Hematopoietic multipotent progenitor cell treated with erythropoietin and hydrocortisone succinate and interleukin-3 and kit ligand, for 15 days (in vitro differentiated cells): ENCODE data around the gene HSPA13.
"Not testable (repeated sequence)": the region's sequence is repeated elsewhere in the genome, so short reads cannot be mapped to it uniquely, and the experiment has no call there.

ENCODE experiments used
- DNase-seq: peaks from one replicate; pipeline ENCODE4 v3.0.0-alpha.2; 2015; ENCODE audit warnings: low spot score

Gene HSPA13, protein sequence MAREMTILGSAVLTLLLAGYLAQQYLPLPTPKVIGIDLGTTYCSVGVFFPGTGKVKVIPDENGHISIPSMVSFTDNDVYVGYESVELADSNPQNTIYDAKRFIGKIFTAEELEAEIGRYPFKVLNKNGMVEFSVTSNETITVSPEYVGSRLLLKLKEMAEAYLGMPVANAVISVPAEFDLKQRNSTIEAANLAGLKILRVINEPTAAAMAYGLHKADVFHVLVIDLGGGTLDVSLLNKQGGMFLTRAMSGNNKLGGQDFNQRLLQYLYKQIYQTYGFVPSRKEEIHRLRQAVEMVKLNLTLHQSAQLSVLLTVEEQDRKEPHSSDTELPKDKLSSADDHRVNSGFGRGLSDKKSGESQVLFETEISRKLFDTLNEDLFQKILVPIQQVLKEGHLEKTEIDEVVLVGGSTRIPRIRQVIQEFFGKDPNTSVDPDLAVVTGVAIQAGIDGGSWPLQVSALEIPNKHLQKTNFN

GRCh38 chr21:14382835-14383595 is at the start of gene HSPA13:
Gene HSPA13 (minus strand): TSS chr21:14383146. CDS start chr21:14383119, 27 bp downstream.
- DNase-seq: peak; percentile 99

DNA sequence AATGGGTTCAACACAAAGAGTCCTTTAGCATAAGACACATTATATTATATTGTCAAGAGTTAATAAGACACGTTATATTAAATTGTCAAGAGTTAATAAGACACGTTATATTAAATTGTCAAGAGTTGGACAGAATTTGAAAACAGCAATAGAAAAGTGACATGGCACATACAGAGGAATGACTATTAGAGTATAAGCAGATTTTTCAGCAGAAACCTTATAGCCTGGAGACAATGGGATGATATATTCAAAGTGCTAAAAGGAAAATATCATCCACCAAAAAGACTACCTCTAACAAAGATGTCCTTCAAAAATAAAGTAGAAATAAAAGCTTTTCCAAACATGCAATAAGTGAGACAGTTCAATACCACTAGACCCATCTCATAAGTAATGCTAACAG is 36.0 kb upstream of the HSPA13 start:
- no peak for DNase-seq

GRCh38 chr21:14414932-14415508 is 32.1 kb upstream of the HSPA13 start:
- DNase-seq: no peak

DNA sequence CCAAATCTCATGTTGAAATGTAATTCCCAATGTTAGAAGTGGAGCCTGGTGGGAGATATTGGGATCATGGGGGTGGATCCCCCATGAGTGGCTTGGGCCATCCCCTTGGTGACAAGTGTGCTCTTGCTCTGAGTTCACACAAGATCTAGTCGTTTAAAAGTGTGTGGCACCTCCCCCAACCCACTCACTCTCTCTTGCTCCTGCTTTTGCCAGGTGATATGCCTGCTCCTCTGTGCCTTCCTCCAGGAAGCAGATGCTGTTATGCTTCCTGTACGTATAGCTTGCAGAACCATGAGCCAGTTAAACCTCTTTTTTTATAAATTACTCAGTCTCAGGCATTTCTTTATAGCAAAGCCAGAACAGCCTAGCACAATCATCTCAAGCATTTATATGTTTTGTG is 23.0 kb upstream of the HSPA13 start:
- no peak for DNase-seq

GRCh38 chr21:14405225-14405624 is 22.3 kb upstream of the HSPA13 start:
- no peak for DNase-seq

DNA sequence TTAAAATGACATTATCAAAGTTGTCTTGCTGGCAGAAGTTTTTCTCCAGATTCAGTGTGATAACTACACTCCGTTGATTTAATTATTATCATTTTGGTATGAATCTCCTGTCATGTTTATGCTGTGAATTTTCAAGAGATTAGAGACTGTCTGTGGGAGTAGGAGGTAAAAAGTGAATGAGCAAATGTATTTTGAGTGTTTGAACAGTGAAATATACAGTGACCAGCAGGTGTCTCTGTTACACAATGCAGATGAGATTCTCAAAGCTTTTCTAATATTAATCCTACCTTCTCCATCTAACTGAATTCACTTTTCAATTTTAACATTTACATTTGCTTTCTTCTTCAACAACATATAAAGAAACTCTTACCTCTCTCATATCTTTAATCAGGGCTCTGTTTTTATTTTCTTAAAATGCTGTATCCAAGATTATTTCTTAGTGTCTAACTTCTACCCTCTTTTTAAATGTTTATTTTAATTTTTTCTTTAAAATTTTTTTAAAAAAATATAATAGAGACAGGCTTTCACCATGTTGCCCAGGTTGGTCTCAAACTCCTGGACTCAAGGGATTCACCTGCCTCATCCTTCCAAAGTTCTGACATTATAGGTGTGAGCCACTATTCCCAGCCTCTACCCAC is 20.9 kb upstream of the HSPA13 start:
- peak; percentile 45 for DNase-seq

- no peak for DNase-seq
Measured at GRCh38 chr21:14401217-14401616, 18.3 kb upstream of the HSPA13 start.

DNA sequence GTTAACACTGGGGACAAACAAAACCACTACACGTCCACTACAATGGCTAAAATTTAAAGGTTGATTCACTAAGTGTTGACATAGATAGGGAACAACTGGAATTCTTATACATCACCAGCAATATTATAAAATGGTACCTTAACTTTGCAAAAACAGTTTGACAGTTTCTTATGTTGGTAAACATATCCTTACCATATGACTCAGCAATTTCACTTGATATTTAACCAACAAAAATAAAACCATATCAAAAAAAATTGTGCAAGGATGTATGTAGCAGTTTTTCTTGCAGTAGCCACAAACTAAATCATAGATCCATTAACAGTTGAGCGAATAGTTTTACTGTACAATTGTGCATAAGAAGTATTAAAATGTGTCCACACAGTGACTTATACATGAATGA is 5.3 kb upstream of the HSPA13 start:
- DNase-seq: peak; percentile 34

DNA sequence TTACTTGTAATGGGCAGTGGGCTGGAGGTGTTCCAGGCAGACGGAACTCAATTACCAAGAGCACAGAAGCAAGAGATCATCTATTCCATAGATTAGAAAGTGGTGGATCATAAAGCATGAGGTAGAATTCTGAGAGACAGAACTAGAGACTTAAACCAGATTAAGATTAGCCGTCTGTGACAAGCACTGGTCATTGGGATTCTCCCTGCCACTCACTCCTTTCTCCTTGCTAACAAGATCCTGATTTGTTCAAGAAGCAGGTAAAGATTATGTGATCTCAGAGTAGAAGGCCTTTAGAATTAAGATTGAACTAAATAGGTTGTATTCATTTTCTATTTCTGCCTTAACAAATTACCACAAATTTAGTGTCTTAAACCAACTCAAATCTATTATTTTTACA is 1.5 kb upstream of the HSPA13 start:
- no peak for DNase-seq

DNA sequence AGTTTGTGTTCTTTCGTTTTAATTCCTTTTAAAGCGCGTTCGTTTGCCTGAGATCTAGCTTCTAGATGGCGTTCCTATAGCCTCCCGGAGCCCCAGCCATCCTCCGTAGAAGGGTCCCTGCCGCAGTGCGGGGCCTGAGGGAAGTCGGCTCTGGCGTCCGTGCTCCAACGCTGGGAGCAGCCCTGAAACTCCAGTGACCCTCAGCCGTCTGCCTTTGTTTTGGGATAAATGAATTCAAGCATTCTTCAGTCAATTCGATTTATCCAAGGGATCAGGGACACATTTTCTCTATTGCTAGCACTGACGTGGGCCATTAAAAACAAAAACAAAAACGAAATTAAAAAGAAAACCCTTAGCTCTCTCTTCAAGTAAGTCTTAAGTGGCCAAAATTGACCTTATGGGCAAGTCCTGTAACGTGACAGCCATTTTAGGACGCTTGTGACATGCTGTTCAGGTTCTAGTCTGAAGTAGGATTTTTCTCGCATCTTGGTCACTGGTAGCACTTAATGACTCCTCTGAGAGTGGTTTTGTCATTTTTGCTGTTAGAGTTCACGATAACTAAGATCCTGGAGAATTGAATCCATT is 742 bp upstream of the HSPA13 start:
- peak; percentile 50 for DNase-seq

DNA sequence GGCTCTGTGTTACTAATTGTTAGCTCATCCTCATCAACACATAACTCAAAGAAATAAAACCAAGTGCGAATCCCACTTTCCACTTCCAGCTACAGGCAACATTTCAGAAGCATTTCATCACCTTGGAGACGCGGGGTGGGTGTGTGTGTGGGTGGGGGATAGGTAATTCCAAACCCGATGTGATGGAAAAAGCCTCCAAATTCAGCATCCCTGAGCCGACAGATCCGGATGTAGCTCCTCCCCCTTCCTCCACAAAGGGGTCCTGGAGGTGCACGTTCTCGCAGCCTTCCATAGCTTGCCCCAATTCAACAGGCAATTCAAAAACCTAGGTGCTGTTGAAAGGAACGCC is 486 bp downstream of the HSPA13 start:
- peak; percentile 48 for DNase-seq

- DNase-seq: no peak
Measured at GRCh38 chr21:14376854-14377253, 6.1 kb downstream of the HSPA13 start.

- no peak for DNase-seq
Measured at GRCh38 chr21:14366998-14367397, 15.9 kb downstream of the HSPA13 start.

DNA sequence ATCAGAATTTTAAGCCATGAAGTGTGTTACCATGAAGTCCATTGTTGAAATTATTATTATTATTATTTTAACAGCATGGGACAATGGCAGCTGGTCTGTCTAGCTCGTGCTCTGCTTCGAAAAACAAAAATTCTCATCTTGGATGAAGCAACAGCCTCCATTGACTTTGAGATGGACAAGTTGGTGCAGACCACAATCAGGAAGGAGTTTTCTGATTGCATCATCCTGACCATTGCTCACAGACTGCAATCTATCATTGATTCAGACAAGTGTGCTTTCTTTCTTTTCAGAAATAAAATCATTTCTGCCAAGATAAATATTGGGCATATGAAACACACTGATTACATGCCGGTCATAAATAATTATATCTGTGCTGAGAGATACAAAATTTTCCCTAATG is 21.0 kb downstream of the HSPA13 start:
- DNase-seq: no peak

GRCh38 chr21:14358775-14359174 is 24.2 kb downstream of the HSPA13 start:
- no peak for DNase-seq

DNA sequence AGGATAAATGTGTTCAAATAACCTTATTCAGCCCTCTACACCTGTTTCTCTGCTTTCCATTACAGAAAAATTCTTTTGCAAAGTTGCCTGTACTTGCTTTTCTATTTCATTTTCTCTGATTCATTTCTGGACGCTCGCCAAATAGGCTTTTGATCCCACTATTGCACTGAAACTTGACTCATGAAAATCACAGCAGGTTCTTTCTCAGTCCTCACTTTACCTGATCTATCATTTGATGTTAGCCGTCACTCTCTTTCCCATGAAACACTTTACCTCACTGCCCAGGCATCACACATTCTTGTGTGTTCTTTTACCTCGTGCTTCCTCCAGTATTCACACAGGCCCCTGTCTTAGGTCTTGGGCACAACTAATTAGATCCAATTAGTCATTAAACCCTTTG is 26.2 kb downstream of the HSPA13 start:
- no peak for DNase-seq

DNA sequence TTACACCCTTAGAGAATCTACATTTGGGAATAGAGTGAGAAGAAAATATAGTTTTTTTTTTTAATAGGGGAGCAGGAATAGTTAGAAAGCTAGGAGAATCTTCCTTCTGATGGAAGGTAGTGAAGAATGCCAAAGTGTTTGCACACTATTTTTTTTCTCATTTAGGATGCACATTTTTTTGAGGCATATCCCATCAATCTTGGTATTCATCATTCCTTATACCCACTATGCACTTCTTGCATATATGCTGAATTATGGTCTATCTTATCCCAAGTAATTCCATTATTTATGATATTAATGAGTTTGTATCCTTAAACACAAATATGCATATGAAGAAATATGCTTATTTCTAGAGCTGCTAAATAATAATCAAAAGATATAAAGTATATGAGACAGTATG is 28.4 kb downstream of the HSPA13 start:
- DNase-seq: no peak

GRCh38 chr21:14353726-14354125 is 29.2 kb downstream of the HSPA13 start:
- no peak for DNase-seq

DNA sequence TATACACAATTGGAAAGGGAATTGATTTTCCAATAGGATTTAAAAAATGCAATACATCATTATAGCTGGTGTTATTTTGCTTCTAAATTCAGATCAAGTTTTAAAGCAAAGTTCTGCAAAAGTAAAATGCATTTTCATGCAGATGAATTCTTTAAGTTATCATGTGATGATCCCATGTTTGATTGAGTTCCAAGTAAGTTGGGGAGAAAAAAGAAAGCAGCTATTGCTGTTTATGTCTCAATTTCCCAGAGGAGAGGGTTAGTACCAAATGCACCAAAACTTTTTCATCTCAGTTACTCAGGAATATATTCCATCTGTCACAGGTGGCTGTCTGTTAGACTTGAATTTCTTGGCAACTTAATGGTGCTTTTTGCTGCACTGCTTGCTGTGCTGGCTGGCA is 29.7 kb downstream of the HSPA13 start:
- DNase-seq: no peak

GRCh38 chr21:14327346-14327745 is 55.6 kb downstream of the HSPA13 start:
- not testable (repeated sequence) for DNase-seq

DNA sequence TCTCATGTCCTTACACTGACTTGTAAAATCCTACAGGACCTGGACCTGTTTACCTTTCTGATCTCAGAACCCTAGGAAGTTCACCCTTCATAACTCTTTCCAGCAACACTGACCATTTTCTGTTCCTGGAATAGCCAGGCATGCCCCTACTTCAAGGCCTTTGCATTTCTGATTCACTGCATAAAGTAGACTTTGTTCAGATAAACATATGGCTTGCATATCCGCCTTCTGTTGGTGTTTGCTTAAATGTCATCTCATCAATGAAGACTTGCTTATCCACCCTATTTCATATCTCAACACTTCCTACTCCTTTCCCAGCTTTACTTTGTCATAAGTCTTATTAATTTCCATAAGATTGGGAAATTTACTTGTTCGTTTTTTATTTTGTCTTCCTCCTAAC is 57.4 kb downstream of the HSPA13 start:
- DNase-seq: no peak
